Kidney epithelial cell (primary cell): ENCODE results near the gene LYZL4. TPM values are rescaled to one million over a fixed set of nuclear protein-coding genes. Genes with fewer than 3 reads are reported as not detected.

Source experiments
- DNase-seq: peaks from one replicate; pipeline ENCODE4 v3.0.0-alpha.2; 2010; ENCODE audit warnings: low read depth
- H3K27me3 ChIP-seq: 2 replicates; pipeline ENCODE4 v1.6.0; 2011; ENCODE audit warnings: low read length; ENCODE audit not compliant: control insufficient read depth, insufficient read depth
- H3K36me3 ChIP-seq: 2 replicates; pipeline ENCODE4 v1.5.1; 2011; ENCODE audit warnings: low read length; ENCODE audit not compliant: control insufficient read depth, insufficient read depth
- H3K4me3 ChIP-seq: 2 replicates; pipeline ENCODE4 v1.5.1; 2011; ENCODE audit warnings: low read depth, mild to moderate bottlenecking, control low read depth, low read length
- total RNA-seq: library from RNA; depleted of rRNA; stranded (reverse); fragments of >200 nt; gene quantifications from 2 replicates; pipeline ENCODE4 v1.2.3, GENCODE V29; 2015
- TF ChIP-seq, protein P1 (sequence below): IDR thresholded peaks from 2 replicates; pipeline ENCODE4 v1.5.1; 2011; ENCODE audit warnings: mild to moderate bottlenecking, moderate library complexity, low read length, control low read depth, inconsistent platforms; ENCODE audit not compliant: insufficient read depth, poor library complexity, severe bottlenecking

LYZL4 gene
- total RNA-seq, 1 donor from 2014 or later: not detected

GRCh38 chr3:42441791-42442190, 31.4 kb upstream of the LYZL4 start:
- Histone ChIP-seq H3K27me3 (peaks cover 10% of the 10 kb centered on the region), H3K36me3 (no peaks in the 10 kb centered on the region), H3K4me3 (no peak overlapping the region)
- no peak for DNase-seq
- TF ChIP-seq, protein P1, sequence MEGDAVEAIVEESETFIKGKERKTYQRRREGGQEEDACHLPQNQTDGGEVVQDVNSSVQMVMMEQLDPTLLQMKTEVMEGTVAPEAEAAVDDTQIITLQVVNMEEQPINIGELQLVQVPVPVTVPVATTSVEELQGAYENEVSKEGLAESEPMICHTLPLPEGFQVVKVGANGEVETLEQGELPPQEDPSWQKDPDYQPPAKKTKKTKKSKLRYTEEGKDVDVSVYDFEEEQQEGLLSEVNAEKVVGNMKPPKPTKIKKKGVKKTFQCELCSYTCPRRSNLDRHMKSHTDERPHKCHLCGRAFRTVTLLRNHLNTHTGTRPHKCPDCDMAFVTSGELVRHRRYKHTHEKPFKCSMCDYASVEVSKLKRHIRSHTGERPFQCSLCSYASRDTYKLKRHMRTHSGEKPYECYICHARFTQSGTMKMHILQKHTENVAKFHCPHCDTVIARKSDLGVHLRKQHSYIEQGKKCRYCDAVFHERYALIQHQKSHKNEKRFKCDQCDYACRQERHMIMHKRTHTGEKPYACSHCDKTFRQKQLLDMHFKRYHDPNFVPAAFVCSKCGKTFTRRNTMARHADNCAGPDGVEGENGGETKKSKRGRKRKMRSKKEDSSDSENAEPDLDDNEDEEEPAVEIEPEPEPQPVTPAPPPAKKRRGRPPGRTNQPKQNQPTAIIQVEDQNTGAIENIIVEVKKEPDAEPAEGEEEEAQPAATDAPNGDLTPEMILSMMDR: no peak

DNA sequence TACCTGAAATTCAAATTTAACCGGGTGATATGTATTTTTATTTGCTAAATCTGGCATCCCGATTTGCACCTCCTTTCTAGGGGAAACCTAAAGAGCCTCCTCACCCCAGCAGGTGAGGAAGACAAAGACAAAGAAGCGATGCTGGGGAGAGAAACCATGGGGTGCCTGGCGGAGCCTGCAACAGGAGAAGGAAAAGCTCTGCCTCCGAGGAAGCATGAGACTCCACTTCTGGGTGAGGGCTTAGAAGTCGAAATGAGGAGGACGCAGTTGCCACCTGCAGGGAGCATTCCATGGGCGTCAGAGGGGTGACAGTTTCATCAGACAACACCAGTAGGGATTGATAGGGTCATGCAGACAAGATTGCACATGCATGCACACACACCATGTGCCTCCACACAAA, 30.5 kb upstream of the LYZL4 start:
- no peaks in the 10 kb centered on the region for H3K36me3 ChIP-seq
- TF ChIP-seq, protein P1: no peak
- no peak overlapping the region for H3K4me3 ChIP-seq
- peaks cover 10% of the 10 kb centered on the region for H3K27me3 ChIP-seq
- DNase-seq: no peak

- TF ChIP-seq, protein P1: no peak
- Histone ChIP-seq H3K36me3 (no peaks in the 10 kb centered on the region), H3K27me3 (peaks cover 10% of the 10 kb centered on the region), H3K4me3 (no peak overlapping the region)
- no peak for DNase-seq
Measured at GRCh38 chr3:42439261-42440115, 29.1 kb upstream of the LYZL4 start.

GRCh38 chr3:42438758-42439157, 28.3 kb upstream of the LYZL4 start:
- Histone ChIP-seq H3K36me3 (no peaks in the 10 kb centered on the region), H3K4me3 (no peak overlapping the region), H3K27me3 (peaks cover 10% of the 10 kb centered on the region)
- no peak for DNase-seq
- TF ChIP-seq, protein P1: no peak

- H3K27me3 ChIP-seq: peaks cover 10% of the 10 kb centered on the region
Measured at GRCh38 chr3:42438193-42438592, 27.8 kb upstream of the LYZL4 start.

More at GRCh38 chr3:42438193-42438592, 27.8 kb upstream of the LYZL4 start:
- TF ChIP-seq, protein P1: no peak
- no peaks in the 10 kb centered on the region for H3K36me3 ChIP-seq
- no peak for DNase-seq
- H3K4me3 ChIP-seq: no peak overlapping the region
